SIG-M5 (cell line): ENCODE measurements around the gene ELFN2.
"Not testable (repeated sequence)": the region's sequence is repeated elsewhere in the genome, so short reads cannot be mapped to it uniquely, and the experiment has no call there.

Source experiments
- DNase-seq: peaks from one replicate; lab custom pipeline; 2025; lab: John Stamatoyannopoulos, UW

ELFN2 gene

GRCh38 chr22:37410174-37411055 lies 16.9 kb downstream of the ELFN2 start:
- DNase-seq = no peak

GRCh38 chr22:37409459-37410050 lies 17.7 kb downstream of the ELFN2 start:
- DNase-seq = no peak

- no peak for DNase-seq
Measured at GRCh38 chr22:37409031-37409430, 18.2 kb downstream of the ELFN2 start.

GRCh38 chr22:37407856-37408255 lies 19.4 kb downstream of the ELFN2 start:
- no peak for DNase-seq

GRCh38 chr22:37406441-37407235 lies 20.6 kb downstream of the ELFN2 start:
- DNase-seq = no peak

GRCh38 chr22:37404091-37404490 lies 23.2 kb downstream of the ELFN2 start:
- DNase-seq = no peak

GRCh38 chr22:37403267-37403960 lies 23.9 kb downstream of the ELFN2 start:
- DNase-seq = no peak

- no peak for DNase-seq
Measured at GRCh38 chr22:37402184-37402506, 25.1 kb downstream of the ELFN2 start.

- DNase-seq = no peak
Measured at GRCh38 chr22:37401401-37402183, 25.7 kb downstream of the ELFN2 start.

GRCh38 chr22:37400719-37401118 lies 26.6 kb downstream of the ELFN2 start:
- no peak for DNase-seq

GRCh38 chr22:37399457-37399856 lies 27.8 kb downstream of the ELFN2 start:
- not testable (repeated sequence) for DNase-seq

GRCh38 chr22:37397226-37397625 lies 30.1 kb downstream of the ELFN2 start:
- no peak for DNase-seq

GRCh38 chr22:37396488-37397084 lies 30.7 kb downstream of the ELFN2 start:
- no peak for DNase-seq

- DNase-seq = no peak
Measured at GRCh38 chr22:37394341-37394740, 32.9 kb downstream of the ELFN2 start.

GRCh38 chr22:37393746-37394145 lies 33.5 kb downstream of the ELFN2 start:
- no peak for DNase-seq

- DNase-seq = no peak
Measured at GRCh38 chr22:37392721-37393328, 34.5 kb downstream of the ELFN2 start.

- no peak for DNase-seq
Measured at GRCh38 chr22:37391702-37392101, 35.6 kb downstream of the ELFN2 start.

- no peak for DNase-seq
Measured at GRCh38 chr22:37390075-37390474, 37.2 kb downstream of the ELFN2 start.

GRCh38 chr22:37388538-37388937 lies 38.7 kb downstream of the ELFN2 start:
- no peak for DNase-seq

GRCh38 chr22:37387793-37388192 lies 39.5 kb downstream of the ELFN2 start:
- no peak for DNase-seq

- no peak for DNase-seq
Measured at GRCh38 chr22:37386441-37386840, 40.8 kb downstream of the ELFN2 start.
